NB4 (cell line): Measurements from ENCODE around the gene CAMTA1.

ENCODE experiments used
- CTCF ChIP-seq: IDR thresholded peaks from one replicate; pipeline ENCODE4 v1.5.1; 2012; ENCODE audit warnings: low read depth, low read length
- MAX ChIP-seq: IDR thresholded peaks from 2 replicates; pipeline ENCODE4 v1.6.1; 2011; ENCODE audit warnings: low read depth, low read length
- POLR2A ChIP-seq: IDR thresholded peaks from 2 replicates; pipeline ENCODE4 v1.6.1; 2011; ENCODE audit warnings: mild to moderate bottlenecking; ENCODE audit not compliant: insufficient read length; ENCODE audit errors: extremely low read depth

- no peak for TF ChIP-seq POLR2A
- no peak for TF ChIP-seq CTCF
- no peak for TF ChIP-seq MAX
Measured at GRCh38 chr1:6796095-6796494, 10.8 kb downstream of the CAMTA1 start.
